MG63 (cell line): ENCODE results near the gene ZYG11A. TPM values are rescaled to one million over a fixed set of nuclear protein-coding genes. Genes with fewer than 3 reads are reported as not detected.
"Not testable (repeated sequence)": the region's sequence is repeated elsewhere in the genome, so short reads cannot be mapped to it uniquely, and the experiment has no call there.

Source experiments
- DNase-seq: peaks from one replicate; pipeline ENCODE4 v3.0.0-alpha.2; 2020
- H3K27me3 ChIP-seq: fragments of 250-450 bp; sonication (Bioruptor Pico); 2 replicates; pipeline ENCODE4 v1.5.1; 2020; ENCODE audit warnings: mild to moderate bottlenecking, moderate library complexity
- H3K36me3 ChIP-seq: fragments of 250-450 bp; sonication (Bioruptor Pico); 2 replicates; pipeline ENCODE4 v1.5.1; 2020; ENCODE audit warnings: mild to moderate bottlenecking, moderate library complexity
- H3K4me3 ChIP-seq: fragments of 250-450 bp; sonication (Bioruptor Pico); 2 replicates; pipeline ENCODE4 v1.5.1; 2020; ENCODE audit warnings: mild to moderate bottlenecking, moderate library complexity
- H3K9me3 ChIP-seq: fragments of 250-450 bp; sonication (Bioruptor Pico); 2 replicates; pipeline ENCODE4 v1.5.1; 2020; ENCODE audit warnings: mild to moderate bottlenecking, moderate library complexity
- total RNA-seq: library from RNA; depleted of rRNA; stranded (reverse); fragments of >200 nt; shearing (Covaris generic); gene quantifications from 2 replicates; pipeline ENCODE4 v1.2.3, GENCODE V29; 2014; ENCODE audit warnings: low replicate concordance

ZYG11A gene
- total RNA-seq, 1 experiment from 2014 or later: 6.3 TPM

DNA sequence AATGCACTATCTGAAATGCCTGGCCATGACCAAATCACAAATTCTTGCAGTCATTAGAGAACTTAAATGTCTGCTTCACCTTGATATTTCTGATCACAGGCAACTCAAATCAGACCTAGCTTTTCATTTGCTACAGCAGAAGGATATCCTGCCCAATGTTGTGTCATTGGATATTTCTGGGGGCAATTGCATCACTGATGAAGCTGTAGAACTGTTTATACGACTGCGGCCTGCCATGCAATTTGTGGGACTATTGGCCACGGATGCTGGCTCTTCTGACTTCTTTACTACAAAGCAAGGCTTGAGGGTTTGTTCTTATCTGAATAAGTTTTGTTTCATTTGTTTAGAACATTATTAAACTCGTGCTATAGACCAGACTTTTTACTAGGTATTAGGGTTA lies 14.9 kb downstream of the ZYG11A start:
- Histone ChIP-seq H3K36me3 (peaks cover 35% of the 10 kb centered on the region), H3K4me3 (no peak overlapping the region), H3K9me3 (no peaks in the 10 kb centered on the region), H3K27me3 (no peaks in the 10 kb centered on the region)
- no peak for DNase-seq

- no peak overlapping the region for H3K4me3 ChIP-seq
- no peak for DNase-seq
- no peaks in the 10 kb centered on the region for H3K27me3 ChIP-seq
Observed at GRCh38 chr1:52862666-52863458, 20.3 kb downstream of the ZYG11A start.

GRCh38 chr1:52867087-52867863 lies 24.7 kb downstream of the ZYG11A start:
- no peak for DNase-seq
- peaks cover 42% of the 10 kb centered on the region for H3K36me3 ChIP-seq
- H3K27me3 ChIP-seq: no peaks in the 10 kb centered on the region
- H3K4me3 ChIP-seq: no peak overlapping the region
- no peaks in the 10 kb centered on the region; the same call in 1 of the 2 replicates for H3K9me3 ChIP-seq

More at GRCh38 chr1:52862666-52863458, 20.3 kb downstream of the ZYG11A start:
- H3K36me3 ChIP-seq: peaks cover 37% of the 10 kb centered on the region
- H3K9me3 ChIP-seq: no peaks in the 10 kb centered on the region; the same call in 1 of the 2 replicates

- not testable (repeated sequence) for H3K27me3 ChIP-seq, H3K4me3 ChIP-seq, DNase-seq, H3K9me3 ChIP-seq
- H3K36me3 ChIP-seq: peaks cover 36% of the 10 kb centered on the region
Observed at GRCh38 chr1:52869727-52870126, 27.2 kb downstream of the ZYG11A start.

- Histone ChIP-seq H3K9me3 (no peaks in the 10 kb centered on the region), H3K27me3 (no peaks in the 10 kb centered on the region), H3K4me3 (no peak overlapping the region), H3K36me3 (peaks cover 42% of the 10 kb centered on the region)
- DNase-seq: no peak
Observed at GRCh38 chr1:52876843-52877242, 34.3 kb downstream of the ZYG11A start.

GRCh38 chr1:52877554-52877953 lies 35.0 kb downstream of the ZYG11A start:
- H3K27me3 ChIP-seq: no peaks in the 10 kb centered on the region
- no peak for DNase-seq

GRCh38 chr1:52880206-52880605 lies 37.6 kb downstream of the ZYG11A start:
- H3K4me3 ChIP-seq: no peak overlapping the region
- DNase-seq: no peak

More at GRCh38 chr1:52877554-52877953, 35.0 kb downstream of the ZYG11A start:
- Histone ChIP-seq H3K9me3 (no peaks in the 10 kb centered on the region), H3K36me3 (peaks cover 44% of the 10 kb centered on the region), H3K4me3 (no peak overlapping the region)

GRCh38 chr1:52887483-52887882 lies 44.9 kb downstream of the ZYG11A start:
- Histone ChIP-seq H3K36me3 (peaks cover 39% of the 10 kb centered on the region), H3K4me3 (no peak overlapping the region), H3K27me3 (no peaks in the 10 kb centered on the region), H3K9me3 (no peaks in the 10 kb centered on the region)
- no peak for DNase-seq

More at GRCh38 chr1:52880206-52880605, 37.6 kb downstream of the ZYG11A start:
- Histone ChIP-seq H3K36me3 (peaks cover 45% of the 10 kb centered on the region), H3K27me3 (no peaks in the 10 kb centered on the region), H3K9me3 (no peaks in the 10 kb centered on the region)

GRCh38 chr1:52892424-52893215 lies 50.1 kb downstream of the ZYG11A start:
- H3K4me3 ChIP-seq: no peak overlapping the region
- no peaks in the 10 kb centered on the region for H3K9me3 ChIP-seq
- peaks cover 66% of the 10 kb centered on the region for H3K36me3 ChIP-seq
- no peak for DNase-seq
- H3K27me3 ChIP-seq: no peaks in the 10 kb centered on the region

DNA sequence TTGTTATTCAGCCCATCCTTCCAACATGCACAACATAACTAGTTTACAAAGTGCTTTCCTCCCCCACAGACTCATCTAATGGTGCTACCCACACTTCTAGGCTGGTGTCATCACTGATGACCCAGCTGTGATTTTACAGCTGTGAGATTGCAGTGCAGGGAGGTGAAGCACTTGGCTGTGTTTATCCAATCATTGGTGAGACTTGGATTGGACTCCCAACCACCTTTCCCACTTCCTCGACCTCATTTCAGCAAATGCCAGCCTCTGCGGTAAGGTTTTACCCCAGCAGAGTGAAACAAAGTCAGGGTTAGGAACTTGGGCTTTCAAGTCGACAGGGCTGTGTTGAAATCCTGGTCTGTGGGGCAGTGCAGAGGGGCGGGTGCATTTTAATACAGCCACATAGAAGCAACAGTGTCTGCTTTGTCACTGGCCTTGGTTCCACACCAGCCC lies 56.9 kb downstream of the ZYG11A start:
- Histone ChIP-seq H3K36me3 (peaks cover 45% of the 10 kb centered on the region), H3K27me3 (no peaks in the 10 kb centered on the region), H3K9me3 (no peaks in the 10 kb centered on the region), H3K4me3 (no peak overlapping the region)
- DNase-seq: no peak

DNA sequence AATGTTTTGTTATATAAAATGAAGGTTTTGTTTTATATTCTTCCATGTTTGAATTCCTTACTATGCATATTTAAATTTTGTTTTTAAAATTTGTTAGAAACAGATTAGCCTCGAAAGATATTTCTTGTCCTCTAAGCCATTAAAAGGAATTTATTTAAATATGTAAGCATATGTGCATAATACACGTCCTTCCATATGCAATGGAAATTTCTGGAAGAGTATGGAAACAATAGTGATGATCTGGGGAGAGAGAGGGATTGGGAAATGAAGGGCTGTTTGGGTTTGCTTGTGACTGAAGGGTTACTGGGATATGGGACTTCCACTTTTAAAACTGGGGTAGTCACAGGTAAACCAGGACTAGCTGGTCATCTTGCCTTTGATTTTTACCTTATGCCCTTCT lies 57.8 kb downstream of the ZYG11A start:
- Histone ChIP-seq H3K4me3 (no peak overlapping the region), H3K9me3 (no peaks in the 10 kb centered on the region), H3K27me3 (no peaks in the 10 kb centered on the region), H3K36me3 (peaks cover 37% of the 10 kb centered on the region)
- DNase-seq: no peak

DNA sequence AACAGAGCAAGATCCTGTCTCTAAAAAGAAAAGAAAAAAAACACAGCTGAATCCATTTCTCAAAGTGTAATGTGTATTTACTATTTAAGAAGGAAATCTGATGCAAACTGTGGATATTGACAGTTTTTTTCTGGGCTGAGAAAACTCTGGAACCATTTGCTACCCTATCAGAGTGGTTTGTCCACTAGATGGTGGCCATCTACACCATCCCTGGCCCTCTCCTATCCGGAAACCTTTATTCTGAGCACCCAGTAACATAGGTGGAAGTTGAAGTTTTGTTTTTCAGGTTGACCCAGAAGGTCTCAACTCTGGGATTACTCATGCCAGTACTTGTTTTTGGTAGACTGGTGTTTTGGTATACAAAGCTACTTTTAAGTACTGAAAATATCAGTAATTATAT lies 58.8 kb downstream of the ZYG11A start:
- no peaks in the 10 kb centered on the region for H3K27me3 ChIP-seq
- peaks cover 35% of the 10 kb centered on the region for H3K36me3 ChIP-seq
- no peak overlapping the region for H3K4me3 ChIP-seq
- no peak for DNase-seq
- H3K9me3 ChIP-seq: no peaks in the 10 kb centered on the region

- Histone ChIP-seq H3K27me3 (no peaks in the 10 kb centered on the region), H3K4me3 (no peak overlapping the region), H3K9me3 (no peaks in the 10 kb centered on the region), H3K36me3 (peaks cover 14% of the 10 kb centered on the region)
- no peak for DNase-seq
Observed at GRCh38 chr1:52904208-52904926, 61.8 kb downstream of the ZYG11A start.

- no peak for DNase-seq
- Histone ChIP-seq H3K9me3 (no peaks in the 10 kb centered on the region), H3K4me3 (no peak overlapping the region), H3K27me3 (no peaks in the 10 kb centered on the region), H3K36me3 (peaks cover 9% of the 10 kb centered on the region)
Observed at GRCh38 chr1:52904927-52905698, 62.6 kb downstream of the ZYG11A start.

- Histone ChIP-seq H3K4me3 (no peak overlapping the region), H3K9me3 (no peaks in the 10 kb centered on the region), H3K27me3 (no peaks in the 10 kb centered on the region), H3K36me3 (peaks cover 6% of the 10 kb centered on the region)
- DNase-seq: no peak
Observed at GRCh38 chr1:52906135-52906603, 63.6 kb downstream of the ZYG11A start.
